SK-N-SH treated with all-trans-retinoic acid at 6 μM for 48 hours (cell line): Measurements from ENCODE around the gene CASKIN1.

ENCODE experiments used
- ATAC-seq: fragments of 200-7000 bp; cut with Tn5 transposase; 3 replicates; pipeline ENCODE4 v1.9.1; 2020; ENCODE audit warnings: mild to moderate bottlenecking, moderate library complexity
- ARNTL ChIP-seq: fragments of 450-650 bp; formaldehyde crosslinking; IDR thresholded peaks from 2 replicates; pipeline ENCODE4 v1.5.0; 2020; ENCODE audit warnings: low read depth, mild to moderate bottlenecking, moderate library complexity, borderline replicate concordance
- BACH2 ChIP-seq: fragments of 250-450 bp; sonication (Bioruptor Pico); IDR thresholded peaks from 2 replicates; pipeline ENCODE4 v1.9.0; 2021; ENCODE audit warnings: mild to moderate bottlenecking, borderline replicate concordance
- CREB5 ChIP-seq: fragments of 250-450 bp; sonication (Bioruptor Pico); IDR thresholded peaks from 2 replicates; pipeline ENCODE4 v1.5.1; 2020; ENCODE audit warnings: low read depth, mild to moderate bottlenecking, moderate library complexity
- CSDC2 ChIP-seq: fragments of 250-450 bp; sonication (Bioruptor Pico); IDR thresholded peaks from 2 replicates; pipeline ENCODE4 v1.5.0; 2020; ENCODE audit warnings: mild to moderate bottlenecking, moderate library complexity
- ISL1 ChIP-seq: fragments of 250-450 bp; sonication (Bioruptor Pico); IDR thresholded peaks from 2 replicates; pipeline ENCODE4 v2.1.2; 2022; ENCODE audit warnings: mild to moderate bottlenecking, moderate library complexity
- PPARA ChIP-seq: fragments of 250-450 bp; sonication (Bioruptor Pico); IDR thresholded peaks from 2 replicates; pipeline ENCODE4 v1.5.0; 2020; ENCODE audit warnings: mild to moderate bottlenecking, borderline replicate concordance
- RARB ChIP-seq: fragments of 250-450 bp; sonication (Bioruptor Pico); IDR thresholded peaks from 2 replicates; pipeline ENCODE4 v1.8.0; 2021; ENCODE audit warnings: mild to moderate bottlenecking, moderate library complexity
- SNAI2 ChIP-seq: fragments of 250-450 bp; sonication (Bioruptor Pico); IDR thresholded peaks from 2 replicates; pipeline ENCODE4 v1.5.0; 2020; ENCODE audit warnings: mild to moderate bottlenecking, moderate library complexity
- TCF4 ChIP-seq: fragments of 250-450 bp; sonication (Bioruptor Pico); IDR thresholded peaks from 2 replicates; pipeline ENCODE4 v1.8.0; 2021; ENCODE audit warnings: mild to moderate bottlenecking, moderate library complexity, borderline replicate concordance
- TOX ChIP-seq: fragments of 250-450 bp; sonication (Bioruptor Pico); IDR thresholded peaks from 2 replicates; pipeline ENCODE4 v1.8.0; 2021; ENCODE audit warnings: mild to moderate bottlenecking, moderate library complexity, borderline replicate concordance
- ZC3H10 ChIP-seq: fragments of 250-450 bp; sonication (Bioruptor Pico); IDR thresholded peaks from 2 replicates; pipeline ENCODE4 v1.5.1; 2021; ENCODE audit warnings: mild to moderate bottlenecking, moderate library complexity
- ZFP3 ChIP-seq: fragments of 250-450 bp; sonication (Bioruptor Pico); IDR thresholded peaks from 2 replicates; pipeline ENCODE4 v1.5.0; 2020; ENCODE audit warnings: mild to moderate bottlenecking, moderate library complexity
- ZNF565 ChIP-seq: fragments of 450-650 bp; formaldehyde crosslinking; conservative IDR thresholded peaks from 2 replicates; pipeline ENCODE4 v1.5.0; 2020; ENCODE audit warnings: low read depth, mild to moderate bottlenecking, moderate library complexity
- ZNF70 ChIP-seq: fragments of 450-650 bp; formaldehyde crosslinking; IDR thresholded peaks from 2 replicates; pipeline ENCODE4 v1.5.0; 2020; ENCODE audit warnings: mild to moderate bottlenecking, moderate library complexity
- TF ChIP-seq, protein P1 (sequence below): fragments of 250-450 bp; sonication (Bioruptor Pico); IDR thresholded peaks from 2 replicates; pipeline ENCODE4 v1.5.1; 2021; ENCODE audit warnings: mild to moderate bottlenecking, moderate library complexity
- TF ChIP-seq, protein P2 (sequence below): fragments of 250-450 bp; sonication (Bioruptor Pico); IDR thresholded peaks from 2 replicates; pipeline ENCODE4 v1.5.0; 2020; ENCODE audit warnings: mild to moderate bottlenecking, moderate library complexity
- TF ChIP-seq, protein P3 (sequence below): fragments of 250-450 bp; sonication (Bioruptor Pico); IDR thresholded peaks from 2 replicates; pipeline ENCODE4 v1.8.0; 2021; ENCODE audit warnings: low read depth, mild to moderate bottlenecking, moderate library complexity, borderline replicate concordance

The CASKIN1 gene

DNA sequence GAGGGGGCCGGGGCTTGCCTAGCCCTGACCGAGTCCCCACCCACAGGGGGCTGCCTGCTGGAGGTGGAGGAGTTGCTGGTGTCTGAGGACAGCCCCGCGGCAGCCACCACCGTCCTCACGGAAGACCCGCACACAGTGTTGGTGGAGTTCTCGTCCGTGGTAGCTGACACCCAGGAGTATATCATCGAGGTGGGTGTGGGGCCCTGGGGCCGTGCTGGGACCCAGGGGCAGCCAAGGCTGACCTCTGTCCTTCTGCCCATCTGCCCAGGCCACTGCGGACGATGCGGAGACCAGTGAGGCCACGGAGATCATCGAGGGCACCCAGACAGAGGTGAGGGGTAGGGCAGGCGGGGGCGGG, 38.4 kb upstream of the CASKIN1 start (continued):
- TF ChIP-seq, protein P1, sequence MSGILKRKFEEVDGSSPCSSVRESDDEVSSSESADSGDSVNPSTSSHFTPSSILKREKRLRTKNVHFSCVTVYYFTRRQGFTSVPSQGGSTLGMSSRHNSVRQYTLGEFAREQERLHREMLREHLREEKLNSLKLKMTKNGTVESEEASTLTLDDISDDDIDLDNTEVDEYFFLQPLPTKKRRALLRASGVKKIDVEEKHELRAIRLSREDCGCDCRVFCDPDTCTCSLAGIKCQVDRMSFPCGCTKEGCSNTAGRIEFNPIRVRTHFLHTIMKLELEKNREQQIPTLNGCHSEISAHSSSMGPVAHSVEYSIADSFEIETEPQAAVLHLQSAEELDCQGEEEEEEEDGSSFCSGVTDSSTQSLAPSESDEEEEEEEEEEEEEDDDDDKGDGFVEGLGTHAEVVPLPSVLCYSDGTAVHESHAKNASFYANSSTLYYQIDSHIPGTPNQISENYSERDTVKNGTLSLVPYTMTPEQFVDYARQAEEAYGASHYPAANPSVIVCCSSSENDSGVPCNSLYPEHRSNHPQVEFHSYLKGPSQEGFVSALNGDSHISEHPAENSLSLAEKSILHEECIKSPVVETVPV (CRISPR knock-in tag) = no peak
- TF ChIP-seq TOX (no peak), ARNTL (CRISPR knock-in tag) (no peak), PPARA (CRISPR knock-in tag) (no peak), ZNF565 (CRISPR knock-in tag) (no peak)

DNA sequence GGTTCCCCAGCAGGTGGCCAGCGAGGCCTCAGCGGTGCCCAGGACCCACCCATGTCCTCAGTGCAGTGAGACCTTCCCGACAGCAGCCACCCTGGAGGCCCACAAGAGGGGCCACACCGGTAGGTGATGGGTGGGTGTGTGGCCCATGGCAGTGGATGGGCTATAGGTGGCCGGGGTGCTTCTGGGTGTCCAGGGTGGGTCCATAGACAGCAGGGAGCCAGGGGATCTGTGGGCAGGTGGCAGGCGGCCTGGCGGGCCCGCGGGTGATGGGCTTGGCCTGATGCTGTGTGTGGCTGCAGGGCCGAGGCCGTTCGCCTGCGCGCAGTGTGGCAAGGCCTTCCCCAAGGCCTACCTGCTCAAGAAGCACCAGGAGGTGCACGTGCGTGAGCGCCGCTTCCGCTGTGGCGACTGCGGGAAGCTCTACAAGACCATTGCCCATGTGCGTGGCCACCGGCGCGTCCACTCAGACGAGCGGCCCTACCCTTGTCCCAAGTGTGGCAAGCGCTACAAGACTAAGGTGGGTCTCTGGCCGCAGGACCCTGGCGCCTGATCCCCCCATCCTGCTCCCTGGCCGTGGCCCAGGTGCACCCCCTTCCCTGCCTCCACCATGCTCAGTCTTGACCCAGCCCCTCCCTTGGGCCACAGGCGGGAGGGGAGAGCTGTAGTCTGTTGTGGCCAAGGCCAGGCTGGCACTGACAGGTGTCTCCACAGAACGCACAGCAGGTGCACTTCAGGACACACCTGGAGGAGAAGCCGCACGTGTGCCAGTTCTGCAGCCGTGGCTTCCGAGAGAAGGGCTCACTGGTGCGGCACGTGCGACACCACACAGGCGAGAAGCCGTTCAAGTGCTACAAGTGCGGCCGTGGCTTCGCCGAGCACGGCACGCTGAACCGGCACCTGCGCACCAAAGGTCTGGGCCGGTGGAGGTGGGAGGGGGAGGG, 37.7 kb upstream of the CASKIN1 start:
- ATAC-seq = peak; percentile 4; the same call in 1 of the 3 replicates
- TF ChIP-seq, protein P1 (CRISPR knock-in tag) = no peak
- TF ChIP-seq ARNTL (CRISPR knock-in tag) (no peak), CSDC2 (CRISPR knock-in tag) (no peak), SNAI2 (CRISPR knock-in tag) (no peak), TCF4 (CRISPR knock-in tag) (no peak), PPARA (CRISPR knock-in tag) (no peak), ISL1 (no peak), BACH2 (CRISPR knock-in tag) (no peak), ZNF70 (CRISPR knock-in tag) (no peak), ZC3H10 (no peak), CREB5 (no peak)
- TF ChIP-seq, protein P2, sequence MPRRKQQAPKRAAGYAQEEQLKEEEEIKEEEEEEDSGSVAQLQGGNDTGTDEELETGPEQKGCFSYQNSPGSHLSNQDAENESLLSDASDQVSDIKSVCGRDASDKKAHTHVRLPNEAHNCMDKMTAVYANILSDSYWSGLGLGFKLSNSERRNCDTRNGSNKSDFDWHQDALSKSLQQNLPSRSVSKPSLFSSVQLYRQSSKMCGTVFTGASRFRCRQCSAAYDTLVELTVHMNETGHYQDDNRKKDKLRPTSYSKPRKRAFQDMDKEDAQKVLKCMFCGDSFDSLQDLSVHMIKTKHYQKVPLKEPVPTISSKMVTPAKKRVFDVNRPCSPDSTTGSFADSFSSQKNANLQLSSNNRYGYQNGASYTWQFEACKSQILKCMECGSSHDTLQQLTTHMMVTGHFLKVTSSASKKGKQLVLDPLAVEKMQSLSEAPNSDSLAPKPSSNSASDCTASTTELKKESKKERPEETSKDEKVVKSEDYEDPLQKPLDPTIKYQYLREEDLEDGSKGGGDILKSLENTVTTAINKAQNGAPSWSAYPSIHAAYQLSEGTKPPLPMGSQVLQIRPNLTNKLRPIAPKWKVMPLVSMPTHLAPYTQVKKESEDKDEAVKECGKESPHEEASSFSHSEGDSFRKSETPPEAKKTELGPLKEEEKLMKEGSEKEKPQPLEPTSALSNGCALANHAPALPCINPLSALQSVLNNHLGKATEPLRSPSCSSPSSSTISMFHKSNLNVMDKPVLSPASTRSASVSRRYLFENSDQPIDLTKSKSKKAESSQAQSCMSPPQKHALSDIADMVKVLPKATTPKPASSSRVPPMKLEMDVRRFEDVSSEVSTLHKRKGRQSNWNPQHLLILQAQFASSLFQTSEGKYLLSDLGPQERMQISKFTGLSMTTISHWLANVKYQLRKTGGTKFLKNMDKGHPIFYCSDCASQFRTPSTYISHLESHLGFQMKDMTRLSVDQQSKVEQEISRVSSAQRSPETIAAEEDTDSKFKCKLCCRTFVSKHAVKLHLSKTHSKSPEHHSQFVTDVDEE (CRISPR knock-in tag) = no peak

DNA sequence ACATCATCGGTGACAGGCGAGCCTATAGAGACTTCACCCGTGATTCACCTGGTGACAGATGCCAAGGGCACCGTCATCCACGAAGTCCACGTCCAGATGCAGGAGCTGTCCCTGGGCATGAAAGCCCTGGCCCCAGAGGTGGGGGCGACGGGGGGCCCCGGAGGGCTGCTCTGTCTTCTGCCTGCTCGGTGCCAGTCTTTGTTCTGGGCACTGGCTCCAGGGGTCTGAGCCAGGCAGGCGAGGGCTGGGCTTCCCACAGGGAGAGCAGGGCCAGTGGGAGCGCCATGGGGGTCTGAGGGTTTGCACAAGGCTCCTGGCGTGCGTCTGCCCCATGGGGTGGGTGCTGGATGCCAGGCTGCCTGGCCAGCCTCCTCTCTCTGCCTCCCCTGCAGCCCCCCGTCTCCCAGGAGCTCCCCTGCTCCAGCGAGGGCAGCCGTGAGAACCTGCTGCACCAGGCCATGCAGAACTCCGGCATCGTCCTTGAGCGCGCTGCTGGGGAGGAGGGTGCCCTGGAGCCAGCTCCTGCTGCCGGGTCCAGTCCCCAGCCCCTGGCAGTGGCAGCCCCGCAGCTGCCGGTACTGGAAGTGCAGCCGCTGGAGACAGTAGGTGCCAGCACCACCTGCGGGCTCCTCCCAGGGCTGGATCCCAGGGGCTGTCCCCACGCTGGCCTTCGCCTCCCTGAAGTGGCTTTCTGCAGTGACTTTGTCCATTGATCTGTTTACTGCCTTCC, 36.8 kb upstream of the CASKIN1 start:
- no peak for ATAC-seq
- no peak for TF ChIP-seq BACH2 (CRISPR knock-in tag)
- TF ChIP-seq, protein P3, sequence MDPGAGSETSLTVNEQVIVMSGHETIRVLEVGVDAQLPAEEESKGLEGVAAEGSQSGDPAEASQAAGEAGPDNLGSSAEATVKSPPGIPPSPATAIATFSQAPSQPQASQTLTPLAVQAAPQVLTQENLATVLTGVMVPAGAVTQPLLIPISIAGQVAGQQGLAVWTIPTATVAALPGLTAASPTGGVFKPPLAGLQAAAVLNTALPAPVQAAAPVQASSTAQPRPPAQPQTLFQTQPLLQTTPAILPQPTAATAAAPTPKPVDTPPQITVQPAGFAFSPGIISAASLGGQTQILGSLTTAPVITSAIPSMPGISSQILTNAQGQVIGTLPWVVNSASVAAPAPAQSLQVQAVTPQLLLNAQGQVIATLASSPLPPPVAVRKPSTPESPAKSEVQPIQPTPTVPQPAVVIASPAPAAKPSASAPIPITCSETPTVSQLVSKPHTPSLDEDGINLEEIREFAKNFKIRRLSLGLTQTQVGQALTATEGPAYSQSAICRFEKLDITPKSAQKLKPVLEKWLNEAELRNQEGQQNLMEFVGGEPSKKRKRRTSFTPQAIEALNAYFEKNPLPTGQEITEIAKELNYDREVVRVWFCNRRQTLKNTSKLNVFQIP (CRISPR knock-in tag) = no peak
- no peak for TF ChIP-seq ZFP3
- TF ChIP-seq TOX = no peak
- no peak for TF ChIP-seq ZNF565 (CRISPR knock-in tag)
- TF ChIP-seq RARB (CRISPR knock-in tag) = no peak
- no peak for TF ChIP-seq ZNF70 (CRISPR knock-in tag)
